GM12878 (cell line): Measurements from ENCODE around the gene DTX1.

Experiments used
- CTCF ChIP-seq, 3 experiments: IDR thresholded peaks in 2 of 3; conservative IDR thresholded peaks in 1 of 3; 2 replicates each; pipeline ENCODE4 v1.5.1; 2011; ENCODE audit warnings: low read depth in 3 of 3, low read length in 3 of 3, mild to moderate bottlenecking in 3 of 3, control low read depth in 2 of 3, moderate library complexity in 2 of 3, inconsistent platforms in 1 of 3, mixed read lengths in 1 of 3; ENCODE audit not compliant: control insufficient read depth in 2 of 3, insufficient read depth in 1 of 3; ENCODE audit errors: extremely low read depth in 1 of 3
- ZZZ3 ChIP-seq: IDR thresholded peaks from 2 replicates; pipeline ENCODE4 v1.6.1; 2011; ENCODE audit warnings: low read depth; ENCODE audit not compliant: control insufficient read depth, insufficient read length
- TF ChIP-seq, protein P1 (sequence below): IDR thresholded peaks from 2 replicates; pipeline ENCODE4 v1.6.1; 2012; ENCODE audit warnings: mild to moderate bottlenecking, low read depth, low read length

GRCh38 chr12:113083863-113084435, 27.4 kb downstream of the DTX1 start:
- no peak for TF ChIP-seq CTCF (IDR thresholded peaks at IDR 0.05 in 2 of 3, conservative IDR thresholded peaks at IDR 0.05 in 1 of 3; ENCODE audit: control insufficient read depth in 2 of 3, extremely low read depth in 1 of 3, insufficient read depth in 1 of 3, low read depth in 3 of 3, low read length in 3 of 3)
- TF ChIP-seq ZZZ3, result no peak
- TF ChIP-seq, protein P1, sequence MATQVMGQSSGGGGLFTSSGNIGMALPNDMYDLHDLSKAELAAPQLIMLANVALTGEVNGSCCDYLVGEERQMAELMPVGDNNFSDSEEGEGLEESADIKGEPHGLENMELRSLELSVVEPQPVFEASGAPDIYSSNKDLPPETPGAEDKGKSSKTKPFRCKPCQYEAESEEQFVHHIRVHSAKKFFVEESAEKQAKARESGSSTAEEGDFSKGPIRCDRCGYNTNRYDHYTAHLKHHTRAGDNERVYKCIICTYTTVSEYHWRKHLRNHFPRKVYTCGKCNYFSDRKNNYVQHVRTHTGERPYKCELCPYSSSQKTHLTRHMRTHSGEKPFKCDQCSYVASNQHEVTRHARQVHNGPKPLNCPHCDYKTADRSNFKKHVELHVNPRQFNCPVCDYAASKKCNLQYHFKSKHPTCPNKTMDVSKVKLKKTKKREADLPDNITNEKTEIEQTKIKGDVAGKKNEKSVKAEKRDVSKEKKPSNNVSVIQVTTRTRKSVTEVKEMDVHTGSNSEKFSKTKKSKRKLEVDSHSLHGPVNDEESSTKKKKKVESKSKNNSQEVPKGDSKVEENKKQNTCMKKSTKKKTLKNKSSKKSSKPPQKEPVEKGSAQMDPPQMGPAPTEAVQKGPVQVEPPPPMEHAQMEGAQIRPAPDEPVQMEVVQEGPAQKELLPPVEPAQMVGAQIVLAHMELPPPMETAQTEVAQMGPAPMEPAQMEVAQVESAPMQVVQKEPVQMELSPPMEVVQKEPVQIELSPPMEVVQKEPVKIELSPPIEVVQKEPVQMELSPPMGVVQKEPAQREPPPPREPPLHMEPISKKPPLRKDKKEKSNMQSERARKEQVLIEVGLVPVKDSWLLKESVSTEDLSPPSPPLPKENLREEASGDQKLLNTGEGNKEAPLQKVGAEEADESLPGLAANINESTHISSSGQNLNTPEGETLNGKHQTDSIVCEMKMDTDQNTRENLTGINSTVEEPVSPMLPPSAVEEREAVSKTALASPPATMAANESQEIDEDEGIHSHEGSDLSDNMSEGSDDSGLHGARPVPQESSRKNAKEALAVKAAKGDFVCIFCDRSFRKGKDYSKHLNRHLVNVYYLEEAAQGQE, result no peak
